DMS53 (cell line): Measurements from ENCODE around the gene SGK2.
"Not testable (repeated sequence)": the region's sequence is repeated elsewhere in the genome, so short reads cannot be mapped to it uniquely, and the experiment has no call there.

Experiments
- DNase-seq: peaks from one replicate; lab custom pipeline; 2025; lab: John Stamatoyannopoulos, UW

The SGK2 gene

GRCh38 chr20:43601960-43602359, 43.1 kb downstream of the SGK2 start:
- not testable (repeated sequence) for DNase-seq

GRCh38 chr20:43603124-43603523, 44.3 kb downstream of the SGK2 start:
- no peak for DNase-seq

GRCh38 chr20:43605715-43606114, 46.9 kb downstream of the SGK2 start:
- no peak for DNase-seq

GRCh38 chr20:43607278-43607677, 48.5 kb downstream of the SGK2 start:
- DNase-seq, result not testable (repeated sequence)

- no peak for DNase-seq
Observed at GRCh38 chr20:43631598-43631997, 72.8 kb downstream of the SGK2 start.
